ENCODE data around the gene IGSF21.

IGSF21 gene

GRCh38 chr1:18175530-18176377 is 68.2 kb downstream of the IGSF21 start:
- DNase-seq (ENCODE audit: low read depth in 2 of 3, low spot score in 1 of 3) = no peak

- no peak for DNase-seq (ENCODE audit: low read depth in 2 of 3, low spot score in 1 of 3)
These were observed 69.0 kb downstream of the IGSF21 start for GRCh38 chr1:18176619-18177018.

GRCh38 chr1:18178111-18178510 is 70.5 kb downstream of the IGSF21 start:
- no peak for DNase-seq (ENCODE audit: low read depth in 2 of 3, low spot score in 1 of 3)

- no peak for DNase-seq (ENCODE audit: low read depth in 2 of 3, low spot score in 1 of 3)
These were observed 71.4 kb downstream of the IGSF21 start for GRCh38 chr1:18179009-18179408.

GRCh38 chr1:18182398-18183160 is 75.0 kb downstream of the IGSF21 start:
- DNase-seq (ENCODE audit: low read depth in 2 of 3, low spot score in 1 of 3) = no peak

- no peak for DNase-seq (ENCODE audit: low read depth in 2 of 3, low spot score in 1 of 3)
These were observed 75.9 kb downstream of the IGSF21 start for GRCh38 chr1:18183533-18183932.

GRCh38 chr1:18187054-18187453 is 79.5 kb downstream of the IGSF21 start:
- DNase-seq (ENCODE audit: low read depth in 2 of 3, low spot score in 1 of 3) = no peak

GRCh38 chr1:18188820-18189517 is 81.4 kb downstream of the IGSF21 start:
- DNase-seq (ENCODE audit: low read depth in 2 of 3, low spot score in 1 of 3) = no peak

GRCh38 chr1:18190598-18190997 is 83.0 kb downstream of the IGSF21 start:
- no peak for DNase-seq (ENCODE audit: low read depth in 2 of 3, low spot score in 1 of 3)

- no peak for DNase-seq (ENCODE audit: low read depth in 2 of 3, low spot score in 1 of 3)
These were observed 83.4 kb downstream of the IGSF21 start for GRCh38 chr1:18191037-18191436.

GRCh38 chr1:18191481-18192155 is 84.0 kb downstream of the IGSF21 start:
- DNase-seq (ENCODE audit: low read depth in 2 of 3, low spot score in 1 of 3) = no peak

GRCh38 chr1:18192182-18192581 is 84.6 kb downstream of the IGSF21 start:
- no peak for DNase-seq (ENCODE audit: low read depth in 2 of 3, low spot score in 1 of 3)

- DNase-seq (ENCODE audit: low read depth in 2 of 3, low spot score in 1 of 3) = no peak
These were observed 85.4 kb downstream of the IGSF21 start for GRCh38 chr1:18192974-18193373.

GRCh38 chr1:18197299-18197698 is 89.7 kb downstream of the IGSF21 start:
- DNase-seq (ENCODE audit: low read depth in 2 of 3, low spot score in 1 of 3) = no peak

- DNase-seq (ENCODE audit: low read depth in 2 of 3, low spot score in 1 of 3) = no peak
These were observed 90.7 kb downstream of the IGSF21 start for GRCh38 chr1:18198260-18198659.

GRCh38 chr1:18199462-18199861 is 91.9 kb downstream of the IGSF21 start:
- DNase-seq (ENCODE audit: low read depth in 2 of 3, low spot score in 1 of 3) = no peak

GRCh38 chr1:18200136-18200717 is 92.6 kb downstream of the IGSF21 start:
- DNase-seq (ENCODE audit: low read depth in 2 of 3, low spot score in 1 of 3) = no peak

GRCh38 chr1:18200918-18201317 is 93.3 kb downstream of the IGSF21 start:
- DNase-seq (ENCODE audit: low read depth in 2 of 3, low spot score in 1 of 3) = no peak

GRCh38 chr1:18201997-18202719 is 94.6 kb downstream of the IGSF21 start:
- no peak for DNase-seq (ENCODE audit: low read depth in 2 of 3, low spot score in 1 of 3)

- DNase-seq (ENCODE audit: low read depth in 2 of 3, low spot score in 1 of 3) = no peak
These were observed 96.0 kb downstream of the IGSF21 start for GRCh38 chr1:18203645-18204044.

Data from stimulated activated CD4-positive, alpha-beta T cell treated with anti-CD3 and anti-CD28 coated beads, Interleukin-12 subunit alpha, Interleukin-12 subunit beta, amount 100 ng/mL, for 48 hours (primary cell).